ENCODE data around the gene FHL1. TPM values are rescaled to one million over a fixed set of nuclear protein-coding genes. Genes with fewer than 3 reads are reported as not detected.

Gene FHL1
- total and polyA plus RNA-seq, 4 donors: 8.8 to 20.2 (median 15.0) TPM

- TF ChIP-seq EGR1 (IDR thresholded peaks at IDR 0.05; ENCODE audit: low read depth in 2 of 2) (no peak), YY1 (IDR thresholded peaks at IDR 0.05) (no peak), SP1 (IDR thresholded peaks at IDR 0.05) (no peak)
- TF ChIP-seq, protein P1, sequence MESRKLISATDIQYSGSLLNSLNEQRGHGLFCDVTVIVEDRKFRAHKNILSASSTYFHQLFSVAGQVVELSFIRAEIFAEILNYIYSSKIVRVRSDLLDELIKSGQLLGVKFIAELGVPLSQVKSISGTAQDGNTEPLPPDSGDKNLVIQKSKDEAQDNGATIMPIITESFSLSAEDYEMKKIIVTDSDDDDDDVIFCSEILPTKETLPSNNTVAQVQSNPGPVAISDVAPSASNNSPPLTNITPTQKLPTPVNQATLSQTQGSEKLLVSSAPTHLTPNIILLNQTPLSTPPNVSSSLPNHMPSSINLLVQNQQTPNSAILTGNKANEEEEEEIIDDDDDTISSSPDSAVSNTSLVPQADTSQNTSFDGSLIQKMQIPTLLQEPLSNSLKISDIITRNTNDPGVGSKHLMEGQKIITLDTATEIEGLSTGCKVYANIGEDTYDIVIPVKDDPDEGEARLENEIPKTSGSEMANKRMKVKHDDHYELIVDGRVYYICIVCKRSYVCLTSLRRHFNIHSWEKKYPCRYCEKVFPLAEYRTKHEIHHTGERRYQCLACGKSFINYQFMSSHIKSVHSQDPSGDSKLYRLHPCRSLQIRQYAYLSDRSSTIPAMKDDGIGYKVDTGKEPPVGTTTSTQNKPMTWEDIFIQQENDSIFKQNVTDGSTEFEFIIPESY (IDR thresholded peaks at IDR 0.05): no peak
- H3K4me1 ChIP-seq (ENCODE audit: control insufficient read depth in 4 of 4, insufficient read depth in 4 of 4, low read length in 3 of 4): peaks cover 3 to 18% (median 10%) of the 10 kb centered on the region in 4 donors
- WGBS: 89% methylated on average over 2 of the region's 2 CpGs
- no peak overlapping the region for H3K27ac ChIP-seq (ENCODE audit: low read depth in 1 of 2, low read length in 2 of 2)
- no peak for DNase-seq (ENCODE audit: low spot score)
- H3K27me3 ChIP-seq (ENCODE audit: control insufficient read depth in 4 of 4, insufficient read depth in 4 of 4, low read length in 3 of 4): no peaks in the 10 kb centered on the region
- H3K4me3 ChIP-seq (ENCODE audit: low read depth in 1 of 3, low read length in 3 of 3): no peak overlapping the region
- H3K9ac ChIP-seq (ENCODE audit: low read depth in 1 of 2, low read length in 2 of 2): no peak overlapping the region
- no peaks in the 10 kb centered on the region for H3K36me3 ChIP-seq (ENCODE audit: control insufficient read depth in 4 of 4, insufficient read depth in 3 of 4, low read depth in 1 of 4, low read length in 3 of 4)
- H3K9me3 ChIP-seq (ENCODE audit: control insufficient read depth in 4 of 4, low read length in 3 of 4): no peaks in the 10 kb centered on the region
Observed at GRCh38 chrX:136194536-136194935, 47.2 kb downstream of the FHL1 start.

DNA sequence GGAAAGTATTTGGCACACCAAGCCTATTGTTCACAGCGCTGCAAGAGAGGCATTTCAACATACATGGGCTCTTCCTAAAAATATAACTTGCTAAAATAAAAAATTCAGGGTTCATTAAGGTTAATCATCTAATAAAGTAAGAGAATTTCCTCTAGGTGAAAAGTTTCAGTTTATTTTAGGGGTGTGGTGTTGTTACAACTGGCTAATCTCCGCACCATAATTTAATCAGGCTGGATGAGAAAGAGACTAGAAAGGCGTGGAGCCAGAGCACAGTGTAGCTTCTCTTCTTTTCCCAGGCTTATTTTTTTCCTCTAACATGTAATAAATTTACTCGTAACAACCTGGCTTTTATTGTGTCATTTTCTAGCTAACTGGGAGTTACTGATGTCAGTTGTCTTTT lies 47.9 kb downstream of the FHL1 start:
- WGBS: 79% methylated on average over 4 of the region's 4 CpGs
- no peak overlapping the region for H3K9ac ChIP-seq (ENCODE audit: low read depth in 1 of 2, low read length in 2 of 2)
- no peak overlapping the region for H3K4me3 ChIP-seq (ENCODE audit: low read depth in 1 of 3, low read length in 3 of 3)
- TF ChIP-seq RXRA (IDR thresholded peaks at IDR 0.05) (no peak), REST (IDR thresholded peaks at IDR 0.05) (no peak)
- no peaks in the 10 kb centered on the region for H3K27me3 ChIP-seq (ENCODE audit: control insufficient read depth in 4 of 4, insufficient read depth in 4 of 4, low read length in 3 of 4)
- peaks cover 2 to 13% (median 8%) of the 10 kb centered on the region in 4 donors for H3K4me1 ChIP-seq (ENCODE audit: control insufficient read depth in 4 of 4, insufficient read depth in 4 of 4, low read length in 3 of 4)
- H3K36me3 ChIP-seq (ENCODE audit: control insufficient read depth in 4 of 4, insufficient read depth in 3 of 4, low read depth in 1 of 4, low read length in 3 of 4): no peaks in the 10 kb centered on the region
- no peak for DNase-seq (ENCODE audit: low spot score)
- H3K27ac ChIP-seq (ENCODE audit: low read depth in 1 of 2, low read length in 2 of 2): no peak overlapping the region
- no peaks in the 10 kb centered on the region for H3K9me3 ChIP-seq (ENCODE audit: control insufficient read depth in 4 of 4, low read length in 3 of 4)

GRCh38 chrX:136196691-136197155 lies 49.4 kb downstream of the FHL1 start:
- 87% methylated on average over 7 of the region's 7 CpGs for WGBS
- Histone ChIP-seq H3K9me3 (ENCODE audit: control insufficient read depth in 4 of 4, low read length in 3 of 4) (no peaks in the 10 kb centered on the region), H3K9ac (ENCODE audit: low read depth in 1 of 2, low read length in 2 of 2) (no peak overlapping the region), H3K4me3 (ENCODE audit: low read depth in 1 of 3, low read length in 3 of 3) (no peak overlapping the region), H3K27me3 (ENCODE audit: control insufficient read depth in 4 of 4, insufficient read depth in 4 of 4, low read length in 3 of 4) (no peaks in the 10 kb centered on the region), H3K27ac (ENCODE audit: low read depth in 1 of 2, low read length in 2 of 2) (no peak overlapping the region), H3K4me1 (ENCODE audit: control insufficient read depth in 4 of 4, insufficient read depth in 4 of 4, low read length in 3 of 4) (peaks cover 0 to 5% (median 2%) of the 10 kb centered on the region in 4 donors), H3K36me3 (ENCODE audit: control insufficient read depth in 4 of 4, insufficient read depth in 3 of 4, low read depth in 1 of 4, low read length in 3 of 4) (no peaks in the 10 kb centered on the region)
- DNase-seq (ENCODE audit: low spot score): no peak
- TF ChIP-seq RAD21 (IDR thresholded peaks at IDR 0.05) (no peak), RXRA (IDR thresholded peaks at IDR 0.05) (no peak), JUND (IDR thresholded peaks at IDR 0.05) (no peak)
- TF ChIP-seq, protein P1 (IDR thresholded peaks at IDR 0.05): no peak
